Skeletal muscle tissue (tissue), 4 donors: Measurements from ENCODE around the gene WDR36. TPM values are rescaled to one million over a fixed set of nuclear protein-coding genes. Genes with fewer than 3 reads are reported as not detected.

Experiments used
- H3K27ac ChIP-seq: one replicate; pipeline ENCODE4 v1.7.0; 2013; ENCODE audit warnings: mild to moderate bottlenecking, low read depth, low read length, inconsistent platforms
- H3K27me3 ChIP-seq, 3 donors: one replicate each; pipeline ENCODE4 v1.7.0; 2013; ENCODE audit warnings: low read length in 3 of 3; ENCODE audit not compliant: control insufficient read depth in 3 of 3, insufficient read depth in 3 of 3
- H3K36me3 ChIP-seq, 3 donors: one replicate each; pipeline ENCODE4 v1.7.0; 2013; ENCODE audit warnings: low read length in 3 of 3; ENCODE audit not compliant: control insufficient read depth in 3 of 3, insufficient read depth in 3 of 3
- H3K4me1 ChIP-seq, 3 donors: one replicate each; pipeline ENCODE4 v1.7.0; 2013; ENCODE audit warnings: low read length in 3 of 3, mild to moderate bottlenecking in 3 of 3; ENCODE audit not compliant: control insufficient read depth in 3 of 3, insufficient read depth in 3 of 3
- H3K4me3 ChIP-seq, 3 donors: one replicate each; pipeline ENCODE4 v1.7.0; 2013; ENCODE audit warnings: low read length in 3 of 3
- H3K9ac ChIP-seq, 3 donors: one replicate each; pipeline ENCODE4 v1.7.0; 2013; ENCODE audit warnings: low read length in 3 of 3, mild to moderate bottlenecking in 3 of 3, moderate library complexity in 2 of 3, low read depth in 1 of 3
- H3K9me3 ChIP-seq, 3 donors: one replicate each; pipeline ENCODE4 v1.7.0; 2013; ENCODE audit warnings: low read length in 3 of 3; ENCODE audit not compliant: control insufficient read depth in 3 of 3
- total RNA-seq: library from RNA; depleted of rRNA; stranded (reverse); fragments of >200 nt; gene quantifications from one replicate; pipeline ENCODE4 v1.2.3, GENCODE V29; 2014
- donor health status: Osteomylitis.

Gene WDR36
- total RNA-seq, 1 donor from 2014 or later = 24.5 TPM

- Histone ChIP-seq H3K4me1 (no peaks in the 10 kb centered on the region), H3K27me3 (no peaks in the 10 kb centered on the region), H3K9me3 (no peaks in the 10 kb centered on the region), H3K36me3 (no peaks in the 10 kb centered on the region), H3K27ac (no peak overlapping the region), H3K4me3 (no peak overlapping the region), H3K9ac (no peak overlapping the region)
Measured at GRCh38 chr5:111167551-111167950, 75.4 kb downstream of the WDR36 start.

GRCh38 chr5:111168608-111169007, 76.5 kb downstream of the WDR36 start:
- no peak overlapping the region for H3K4me3 ChIP-seq
- H3K4me1 ChIP-seq = no peaks in the 10 kb centered on the region
- H3K36me3 ChIP-seq = no peaks in the 10 kb centered on the region
- H3K9ac ChIP-seq = no peak overlapping the region
- H3K9me3 ChIP-seq = no peaks in the 10 kb centered on the region
- no peak overlapping the region for H3K27ac ChIP-seq
- H3K27me3 ChIP-seq = no peaks in the 10 kb centered on the region

GRCh38 chr5:111169269-111169668, 77.1 kb downstream of the WDR36 start:
- H3K9me3 ChIP-seq = no peaks in the 10 kb centered on the region
- no peaks in the 10 kb centered on the region for H3K4me1 ChIP-seq
- H3K27me3 ChIP-seq = no peaks in the 10 kb centered on the region
- no peaks in the 10 kb centered on the region for H3K36me3 ChIP-seq
- H3K9ac ChIP-seq = no peak overlapping the region
- no peak overlapping the region for H3K4me3 ChIP-seq
- no peak overlapping the region for H3K27ac ChIP-seq

- Histone ChIP-seq H3K9me3 (no peaks in the 10 kb centered on the region), H3K4me1 (no peaks in the 10 kb centered on the region), H3K4me3 (no peak overlapping the region), H3K27ac (no peak overlapping the region), H3K27me3 (no peaks in the 10 kb centered on the region), H3K36me3 (no peaks in the 10 kb centered on the region), H3K9ac (no peak overlapping the region)
Measured at GRCh38 chr5:111170279-111170678, 78.1 kb downstream of the WDR36 start.

GRCh38 chr5:111172504-111172903, 80.4 kb downstream of the WDR36 start:
- no peak overlapping the region for H3K27ac ChIP-seq
- no peaks in the 10 kb centered on the region for H3K36me3 ChIP-seq
- no peaks in the 10 kb centered on the region for H3K27me3 ChIP-seq
- no peak overlapping the region for H3K4me3 ChIP-seq
- H3K9ac ChIP-seq = no peak overlapping the region
- H3K9me3 ChIP-seq = no peaks in the 10 kb centered on the region
- H3K4me1 ChIP-seq = no peaks in the 10 kb centered on the region

- H3K4me1 ChIP-seq = no peaks in the 10 kb centered on the region
- no peak overlapping the region for H3K4me3 ChIP-seq
- H3K9me3 ChIP-seq = no peaks in the 10 kb centered on the region
- no peak overlapping the region for H3K27ac ChIP-seq
- H3K9ac ChIP-seq = no peak overlapping the region
- H3K27me3 ChIP-seq = no peaks in the 10 kb centered on the region
- H3K36me3 ChIP-seq = no peaks in the 10 kb centered on the region
Measured at GRCh38 chr5:111173476-111173875, 81.3 kb downstream of the WDR36 start.

Other genes with a start within 250 kb of the WDR36 start
- under 0.01 TPM for gene TSLP, start 20.6 kb upstream of the WDR36 start, total RNA-seq
- gene CAMK4, start 132.0 kb downstream of the WDR36 start, total RNA-seq = 4.7 TPM